Breast epithelium (tissue), 3 donors: ENCODE data around the gene BMP7.

Experiments used
- POLR2A ChIP-seq: fragments of 450-650 bp; IDR thresholded peaks from one replicate; pipeline ENCODE4 v1.6.1; 2016; ENCODE audit warnings: antibody characterized with exemption, mild to moderate bottlenecking, moderate library complexity
- POLR2AphosphoS5 ChIP-seq, 3 donors: sonication (generic); formaldehyde crosslinking; IDR thresholded peaks; one replicate each; pipeline ENCODE4 v1.6.1; 2017; ENCODE audit warnings: antibody characterized with exemption in 3 of 3
- TF ChIP-seq, protein P1 (sequence below), 3 donors: fragments of 450-650 bp; IDR thresholded peaks; one replicate each; pipeline ENCODE4 v1.5.1; 2016 to 2017; ENCODE audit warnings: antibody characterized with exemption in 3 of 3, mild to moderate bottlenecking in 3 of 3, moderate library complexity in 3 of 3

DNA sequence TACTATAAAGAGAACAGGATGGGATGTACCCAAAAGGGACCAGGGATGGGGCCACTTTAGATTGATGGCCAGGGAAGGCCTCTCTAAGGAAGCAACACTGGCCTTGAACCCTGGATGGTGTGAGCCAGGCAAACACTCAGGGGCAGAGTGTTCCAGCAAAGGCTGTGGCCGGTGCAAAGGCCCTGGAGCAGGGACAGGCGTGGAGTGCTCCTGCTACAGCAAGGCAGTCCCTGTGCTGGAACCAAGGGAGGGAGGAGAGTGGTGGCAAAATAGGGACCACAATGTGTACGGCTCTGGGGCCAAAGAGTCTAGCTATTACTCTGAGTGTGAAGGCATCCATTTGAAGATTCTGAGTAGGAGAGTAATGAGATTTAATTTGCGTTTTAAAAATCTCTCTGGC, 131.6 kb downstream of the BMP7 start:
- TF ChIP-seq POLR2AphosphoS5 (IDR thresholded peaks at IDR 0.05) (no peak), POLR2A (no peak)
- TF ChIP-seq, protein P1, sequence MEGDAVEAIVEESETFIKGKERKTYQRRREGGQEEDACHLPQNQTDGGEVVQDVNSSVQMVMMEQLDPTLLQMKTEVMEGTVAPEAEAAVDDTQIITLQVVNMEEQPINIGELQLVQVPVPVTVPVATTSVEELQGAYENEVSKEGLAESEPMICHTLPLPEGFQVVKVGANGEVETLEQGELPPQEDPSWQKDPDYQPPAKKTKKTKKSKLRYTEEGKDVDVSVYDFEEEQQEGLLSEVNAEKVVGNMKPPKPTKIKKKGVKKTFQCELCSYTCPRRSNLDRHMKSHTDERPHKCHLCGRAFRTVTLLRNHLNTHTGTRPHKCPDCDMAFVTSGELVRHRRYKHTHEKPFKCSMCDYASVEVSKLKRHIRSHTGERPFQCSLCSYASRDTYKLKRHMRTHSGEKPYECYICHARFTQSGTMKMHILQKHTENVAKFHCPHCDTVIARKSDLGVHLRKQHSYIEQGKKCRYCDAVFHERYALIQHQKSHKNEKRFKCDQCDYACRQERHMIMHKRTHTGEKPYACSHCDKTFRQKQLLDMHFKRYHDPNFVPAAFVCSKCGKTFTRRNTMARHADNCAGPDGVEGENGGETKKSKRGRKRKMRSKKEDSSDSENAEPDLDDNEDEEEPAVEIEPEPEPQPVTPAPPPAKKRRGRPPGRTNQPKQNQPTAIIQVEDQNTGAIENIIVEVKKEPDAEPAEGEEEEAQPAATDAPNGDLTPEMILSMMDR (IDR thresholded peaks at IDR 0.05), result no peak
